ENCODE measurements around the gene NPL.

The NPL gene

DNA sequence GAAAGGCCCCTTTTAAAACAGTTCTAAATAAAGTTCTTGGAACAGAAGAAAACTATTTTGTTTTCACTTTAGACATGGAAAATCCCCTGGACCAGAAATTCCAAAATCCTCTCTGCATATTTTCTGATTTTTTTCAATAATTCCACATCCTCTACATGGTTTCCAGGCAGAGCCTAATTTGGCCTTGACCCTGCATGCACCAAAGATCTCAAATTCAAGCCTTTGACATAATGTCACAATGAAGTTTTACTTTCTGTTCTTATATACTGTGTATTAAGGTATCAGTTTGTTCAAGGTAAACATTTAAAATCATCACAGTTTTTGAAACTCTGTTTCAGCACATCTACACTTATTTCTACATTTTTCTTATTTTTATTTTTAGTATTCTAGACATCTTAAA is 12.2 kb upstream of the NPL start:
- no peaks in the 10 kb centered on the region for H3K9me3 ChIP-seq (ENCODE audit: control insufficient read depth, low read length)
- no peaks in the 10 kb centered on the region for H3K4me1 ChIP-seq (ENCODE audit: control insufficient read depth, insufficient read depth, low read length, poor library complexity, severe bottlenecking)
- H3K27me3 ChIP-seq (replicated peaks; ENCODE audit: control insufficient read depth, insufficient read depth, low read length, poor library complexity, severe bottlenecking) = peaks cover 4% of the 10 kb centered on the region
- H3K4me3 ChIP-seq (ENCODE audit: insufficient read depth, low read depth, low read length, poor library complexity, severe bottlenecking) = no peak overlapping the region
- DNase-seq = no peak
- no peaks in the 10 kb centered on the region for H3K36me3 ChIP-seq (ENCODE audit: control insufficient read depth, insufficient read depth, low read length)
- no peak overlapping the region for H3K27ac ChIP-seq (ENCODE audit: insufficient read depth, low read length, poor library complexity, severe bottlenecking)

DNA sequence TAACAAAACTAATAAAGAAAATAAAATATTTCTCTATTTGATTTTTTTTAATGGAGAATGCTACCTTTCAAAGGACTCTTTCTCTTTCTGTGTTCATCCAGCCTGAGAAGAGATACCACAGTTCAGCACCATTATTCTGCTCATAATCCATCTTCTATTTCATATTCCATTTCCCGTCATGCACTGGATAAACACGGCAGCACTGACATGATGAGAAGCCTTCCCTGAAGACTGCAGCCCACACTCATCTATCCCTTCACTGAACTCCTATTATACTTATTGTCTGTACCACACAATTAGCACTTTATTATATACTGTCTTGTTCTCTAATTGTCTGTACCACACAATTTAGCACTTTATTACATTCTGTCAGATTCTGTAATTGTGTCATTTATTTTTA is 10.7 kb upstream of the NPL start:
- H3K36me3 ChIP-seq (ENCODE audit: control insufficient read depth, insufficient read depth, low read length) = no peaks in the 10 kb centered on the region
- no peak overlapping the region for H3K4me3 ChIP-seq (ENCODE audit: insufficient read depth, low read depth, low read length, poor library complexity, severe bottlenecking)
- DNase-seq = no peak
- no peak overlapping the region for H3K27ac ChIP-seq (ENCODE audit: insufficient read depth, low read length, poor library complexity, severe bottlenecking)
- no peaks in the 10 kb centered on the region for H3K9me3 ChIP-seq (ENCODE audit: control insufficient read depth, low read length)
- no peaks in the 10 kb centered on the region for H3K27me3 ChIP-seq (replicated peaks; ENCODE audit: control insufficient read depth, insufficient read depth, low read length, poor library complexity, severe bottlenecking)
- H3K4me1 ChIP-seq (ENCODE audit: control insufficient read depth, insufficient read depth, low read length, poor library complexity, severe bottlenecking) = no peaks in the 10 kb centered on the region

DNA sequence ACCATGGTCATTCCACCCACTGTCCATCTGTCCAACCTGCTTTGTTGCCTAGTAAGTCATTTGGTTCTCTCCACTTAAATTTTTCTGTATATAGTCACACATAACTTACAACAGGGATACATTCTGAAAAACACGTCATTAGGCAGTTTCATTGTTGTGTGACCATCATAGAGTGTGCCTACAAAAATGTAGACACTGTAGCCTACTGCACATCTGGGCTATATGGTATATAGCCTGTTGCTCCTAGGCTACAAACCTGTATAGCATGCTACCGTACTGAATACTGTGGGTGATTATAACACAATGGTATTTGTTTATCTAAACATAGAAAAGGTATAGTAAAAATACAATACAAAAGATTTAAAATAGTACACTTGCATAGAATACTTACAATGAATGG is 10.0 kb upstream of the NPL start:
- Histone ChIP-seq H3K27me3 (replicated peaks; ENCODE audit: control insufficient read depth, insufficient read depth, low read length, poor library complexity, severe bottlenecking) (no peaks in the 10 kb centered on the region), H3K9me3 (ENCODE audit: control insufficient read depth, low read length) (no peaks in the 10 kb centered on the region), H3K4me3 (ENCODE audit: insufficient read depth, low read depth, low read length, poor library complexity, severe bottlenecking) (no peak overlapping the region), H3K4me1 (ENCODE audit: control insufficient read depth, insufficient read depth, low read length, poor library complexity, severe bottlenecking) (no peaks in the 10 kb centered on the region), H3K27ac (ENCODE audit: insufficient read depth, low read length, poor library complexity, severe bottlenecking) (no peak overlapping the region), H3K36me3 (ENCODE audit: control insufficient read depth, insufficient read depth, low read length) (no peaks in the 10 kb centered on the region)
- DNase-seq = no peak

DNA sequence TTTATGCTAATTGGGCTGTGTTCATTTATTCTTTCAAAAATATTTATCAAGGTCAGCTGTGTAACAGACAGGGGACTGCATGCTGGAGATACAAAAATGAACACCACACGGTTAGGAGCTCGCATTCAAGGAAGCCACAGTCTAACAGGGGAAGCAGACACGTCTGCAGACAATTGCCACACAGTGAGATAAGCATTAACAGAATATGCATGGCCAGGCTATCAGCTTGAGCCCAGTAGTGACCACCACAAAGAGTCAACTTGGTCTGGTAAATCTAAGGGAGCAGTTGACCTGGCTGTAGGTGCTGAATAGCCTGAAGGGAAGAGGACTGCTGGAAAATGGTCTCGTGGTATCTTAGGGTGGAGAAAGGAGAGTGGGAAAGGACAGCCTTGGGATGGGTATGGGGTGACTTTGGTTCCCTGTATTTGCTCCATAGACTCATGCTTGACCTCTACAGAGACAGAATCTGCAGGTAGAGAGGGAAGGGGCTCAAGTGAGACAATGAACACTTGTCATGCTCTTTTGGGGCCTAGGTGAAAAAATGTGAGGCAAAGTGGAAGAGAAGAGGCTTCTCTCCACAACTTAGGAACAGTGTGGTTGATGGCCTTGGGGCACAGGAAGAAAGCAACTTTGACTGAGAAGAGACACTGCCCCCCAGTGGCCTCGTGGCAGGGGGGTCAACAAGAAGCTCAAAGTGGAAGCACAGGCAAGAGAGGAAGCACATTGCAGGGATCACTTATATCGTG is 7.6 kb upstream of the NPL start:
- DNase-seq = peak; percentile 26 to 38 (median 37)
- no peak overlapping the region for H3K27ac ChIP-seq (ENCODE audit: insufficient read depth, low read length, poor library complexity, severe bottlenecking)
- H3K4me1 ChIP-seq (ENCODE audit: control insufficient read depth, insufficient read depth, low read length, poor library complexity, severe bottlenecking) = no peaks in the 10 kb centered on the region
- no peaks in the 10 kb centered on the region for H3K9me3 ChIP-seq (ENCODE audit: control insufficient read depth, low read length)
- no peaks in the 10 kb centered on the region for H3K27me3 ChIP-seq (replicated peaks; ENCODE audit: control insufficient read depth, insufficient read depth, low read length, poor library complexity, severe bottlenecking)
- H3K4me3 ChIP-seq (ENCODE audit: insufficient read depth, low read depth, low read length, poor library complexity, severe bottlenecking) = no peak overlapping the region
- H3K36me3 ChIP-seq (ENCODE audit: control insufficient read depth, insufficient read depth, low read length) = no peaks in the 10 kb centered on the region

DNA sequence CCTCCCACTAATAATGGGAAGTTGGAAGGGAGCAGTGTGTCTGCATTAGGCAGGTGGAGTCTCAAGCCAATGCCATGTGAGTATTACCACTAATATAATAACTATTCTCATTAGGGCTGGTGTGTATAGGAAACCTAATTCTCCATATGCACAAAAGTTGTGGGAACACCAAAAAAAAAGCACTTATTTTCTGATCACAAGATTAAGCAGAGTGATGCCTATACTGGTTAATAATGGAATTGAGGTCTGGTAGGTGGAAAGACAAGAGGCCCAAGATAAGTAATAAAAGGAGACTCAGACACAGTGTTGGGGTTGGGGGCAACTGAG is 7.0 kb upstream of the NPL start:
- H3K9me3 ChIP-seq (ENCODE audit: control insufficient read depth, low read length) = no peaks in the 10 kb centered on the region
- H3K4me1 ChIP-seq (ENCODE audit: control insufficient read depth, insufficient read depth, low read length, poor library complexity, severe bottlenecking) = no peaks in the 10 kb centered on the region
- no peak overlapping the region for H3K27ac ChIP-seq (ENCODE audit: insufficient read depth, low read length, poor library complexity, severe bottlenecking)
- no peak for DNase-seq
- H3K27me3 ChIP-seq (replicated peaks; ENCODE audit: control insufficient read depth, insufficient read depth, low read length, poor library complexity, severe bottlenecking) = no peaks in the 10 kb centered on the region
- H3K4me3 ChIP-seq (ENCODE audit: insufficient read depth, low read depth, low read length, poor library complexity, severe bottlenecking) = no peak overlapping the region
- no peaks in the 10 kb centered on the region for H3K36me3 ChIP-seq (ENCODE audit: control insufficient read depth, insufficient read depth, low read length)

DNA sequence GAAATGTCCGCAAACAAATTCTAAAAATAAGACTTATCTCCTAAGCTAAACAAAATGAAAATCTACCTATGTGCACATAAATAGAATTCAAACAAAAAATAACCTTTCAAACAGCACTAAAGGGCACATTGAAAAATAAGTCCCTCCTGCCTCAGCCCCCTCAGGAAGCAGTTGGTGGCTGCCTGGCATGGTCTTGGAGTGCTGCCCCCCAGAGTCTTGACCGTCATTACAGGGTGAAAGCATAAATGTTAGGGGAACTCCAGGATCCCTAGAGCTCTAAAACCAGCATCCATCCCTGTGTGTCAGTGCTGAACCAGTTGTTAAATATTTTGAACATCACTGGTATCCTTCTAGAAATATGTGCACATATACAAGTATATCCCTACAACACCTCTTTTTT is 6.5 kb upstream of the NPL start:
- no peaks in the 10 kb centered on the region for H3K9me3 ChIP-seq (ENCODE audit: control insufficient read depth, low read length)
- no peak overlapping the region for H3K4me3 ChIP-seq (ENCODE audit: insufficient read depth, low read depth, low read length, poor library complexity, severe bottlenecking)
- DNase-seq = no peak
- H3K4me1 ChIP-seq (ENCODE audit: control insufficient read depth, insufficient read depth, low read length, poor library complexity, severe bottlenecking) = no peaks in the 10 kb centered on the region
- H3K27me3 ChIP-seq (replicated peaks; ENCODE audit: control insufficient read depth, insufficient read depth, low read length, poor library complexity, severe bottlenecking) = no peaks in the 10 kb centered on the region
- H3K27ac ChIP-seq (ENCODE audit: insufficient read depth, low read length, poor library complexity, severe bottlenecking) = no peak overlapping the region
- H3K36me3 ChIP-seq (ENCODE audit: control insufficient read depth, insufficient read depth, low read length) = no peaks in the 10 kb centered on the region

DNA sequence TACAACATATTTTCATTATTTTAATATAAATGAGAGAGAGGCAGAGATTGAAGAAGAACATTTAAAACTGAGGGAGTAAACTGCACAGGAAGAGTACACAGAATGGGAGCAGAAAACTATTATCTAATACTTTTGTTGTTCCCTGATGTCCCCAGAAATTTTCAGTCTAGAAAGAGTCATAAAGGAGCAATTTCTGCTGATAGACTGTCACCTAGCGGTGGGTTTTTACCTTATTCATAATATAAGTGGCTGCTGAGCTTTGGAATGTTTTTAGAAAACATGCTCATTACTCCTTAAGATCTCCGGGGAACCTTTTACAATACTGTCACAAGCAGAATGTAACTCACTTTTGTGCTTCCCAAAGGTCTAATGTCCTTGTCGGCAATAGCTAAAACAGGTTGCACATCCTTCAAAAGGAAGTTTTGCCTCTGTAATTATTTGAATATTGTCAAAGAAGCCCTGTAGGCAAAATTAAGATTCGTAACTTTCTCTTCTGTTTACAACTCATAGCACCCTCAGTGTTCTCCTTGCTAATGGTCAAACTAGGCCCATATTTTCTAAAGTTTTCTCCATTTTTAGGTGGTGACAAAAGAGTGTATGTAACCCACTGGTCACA is 4.9 kb upstream of the NPL start:
- no peaks in the 10 kb centered on the region for H3K4me1 ChIP-seq (ENCODE audit: control insufficient read depth, insufficient read depth, low read length, poor library complexity, severe bottlenecking)
- H3K27ac ChIP-seq (ENCODE audit: insufficient read depth, low read length, poor library complexity, severe bottlenecking) = no peak overlapping the region
- H3K36me3 ChIP-seq (ENCODE audit: control insufficient read depth, insufficient read depth, low read length) = no peaks in the 10 kb centered on the region
- H3K4me3 ChIP-seq (ENCODE audit: insufficient read depth, low read depth, low read length, poor library complexity, severe bottlenecking) = no peak overlapping the region
- H3K27me3 ChIP-seq (replicated peaks; ENCODE audit: control insufficient read depth, insufficient read depth, low read length, poor library complexity, severe bottlenecking) = no peaks in the 10 kb centered on the region
- no peaks in the 10 kb centered on the region for H3K9me3 ChIP-seq (ENCODE audit: control insufficient read depth, low read length)
- no peak for DNase-seq

DNA sequence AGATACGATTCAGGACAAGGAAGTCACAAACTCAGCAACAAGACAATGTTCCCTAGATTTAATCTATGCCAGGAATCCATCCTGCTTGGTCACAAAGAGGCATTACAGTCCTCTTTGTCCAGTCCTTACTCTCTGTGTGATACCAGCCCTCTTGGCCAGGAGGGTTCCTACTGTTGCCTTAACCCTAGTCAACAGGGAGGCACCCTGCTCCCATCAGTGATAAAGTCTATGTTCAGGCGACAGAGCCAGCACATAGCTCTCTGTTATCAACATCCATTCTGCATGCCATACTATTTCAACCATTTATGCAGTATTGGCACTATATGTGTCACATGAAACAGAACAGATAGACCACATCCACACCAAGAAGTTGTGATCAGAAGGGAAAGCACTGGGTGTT is 4.4 kb upstream of the NPL start:
- Histone ChIP-seq H3K27me3 (replicated peaks; ENCODE audit: control insufficient read depth, insufficient read depth, low read length, poor library complexity, severe bottlenecking) (no peaks in the 10 kb centered on the region), H3K27ac (ENCODE audit: insufficient read depth, low read length, poor library complexity, severe bottlenecking) (no peak overlapping the region), H3K4me1 (ENCODE audit: control insufficient read depth, insufficient read depth, low read length, poor library complexity, severe bottlenecking) (peaks cover 3% of the 10 kb centered on the region), H3K4me3 (ENCODE audit: insufficient read depth, low read depth, low read length, poor library complexity, severe bottlenecking) (no peak overlapping the region), H3K9me3 (ENCODE audit: control insufficient read depth, low read length) (no peaks in the 10 kb centered on the region), H3K36me3 (ENCODE audit: control insufficient read depth, insufficient read depth, low read length) (no peaks in the 10 kb centered on the region)
- no peak for DNase-seq

DNA sequence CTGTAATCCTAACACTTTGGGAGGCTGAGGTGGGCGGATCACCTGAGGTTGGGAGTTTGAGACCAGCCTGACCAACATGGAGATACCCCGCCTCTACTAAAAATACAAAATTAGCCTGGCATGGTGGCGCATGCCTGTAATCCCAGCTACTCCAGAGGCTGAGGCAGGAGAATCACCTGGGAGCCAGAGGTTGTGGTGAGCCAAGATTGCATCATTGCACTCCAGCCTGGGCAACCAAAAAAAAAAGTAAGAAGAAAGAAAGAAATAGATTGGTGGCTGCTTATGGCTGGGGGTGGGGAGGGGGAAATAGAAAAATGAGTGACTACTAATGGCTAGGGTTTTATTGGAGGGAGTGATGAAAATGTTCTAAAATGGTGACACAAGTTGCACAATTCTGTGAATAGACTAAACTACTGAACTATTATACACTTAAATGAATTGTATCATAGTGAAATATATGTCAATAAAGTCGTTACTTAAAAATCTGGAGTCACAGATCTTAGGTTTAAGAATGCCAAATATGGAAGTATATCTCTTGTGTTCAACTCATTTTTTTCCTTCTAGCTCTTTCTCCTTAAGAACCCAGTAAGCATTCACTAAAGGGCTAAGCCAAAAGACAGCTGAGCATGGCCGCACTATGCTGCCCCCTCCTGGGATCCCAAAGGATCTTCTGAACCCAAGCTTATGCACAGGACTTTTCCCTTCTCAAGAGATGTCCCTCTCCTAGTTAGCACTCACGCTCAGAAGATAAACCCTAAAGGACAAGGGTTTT is 3.2 kb upstream of the NPL start:
- Histone ChIP-seq H3K27ac (ENCODE audit: insufficient read depth, low read length, poor library complexity, severe bottlenecking) (no peak overlapping the region), H3K27me3 (replicated peaks; ENCODE audit: control insufficient read depth, insufficient read depth, low read length, poor library complexity, severe bottlenecking) (no peaks in the 10 kb centered on the region), H3K36me3 (ENCODE audit: control insufficient read depth, insufficient read depth, low read length) (no peaks in the 10 kb centered on the region), H3K4me1 (ENCODE audit: control insufficient read depth, insufficient read depth, low read length, poor library complexity, severe bottlenecking) (peaks cover 3% of the 10 kb centered on the region), H3K9me3 (ENCODE audit: control insufficient read depth, low read length) (no peaks in the 10 kb centered on the region), H3K4me3 (ENCODE audit: insufficient read depth, low read depth, low read length, poor library complexity, severe bottlenecking) (no peak overlapping the region)
- DNase-seq = peak in 2 of 3 donors; percentile 5 to 10

DNA sequence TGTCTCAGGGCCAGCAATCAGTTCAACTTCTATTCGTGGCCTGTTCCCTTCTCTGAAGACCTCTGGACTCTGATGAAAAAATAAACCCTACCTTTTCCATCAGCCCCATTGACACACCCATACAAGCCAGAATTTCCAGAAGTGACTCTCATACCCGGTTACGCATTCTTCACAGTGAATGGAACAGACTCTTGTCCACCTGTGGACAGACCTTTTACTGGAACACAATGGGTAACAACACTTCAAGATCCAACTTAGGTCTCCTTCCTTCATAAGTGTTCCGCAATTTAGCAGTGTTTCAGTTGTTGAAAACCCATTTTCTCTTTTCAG is 2.6 kb upstream of the NPL start:
- no peak for DNase-seq
- Histone ChIP-seq H3K4me1 (ENCODE audit: control insufficient read depth, insufficient read depth, low read length, poor library complexity, severe bottlenecking) (peaks cover 3% of the 10 kb centered on the region), H3K27ac (ENCODE audit: insufficient read depth, low read length, poor library complexity, severe bottlenecking) (no peak overlapping the region)

More for the DNA sequence above, 2.6 kb upstream of the NPL start:
- H3K9me3 ChIP-seq (ENCODE audit: control insufficient read depth, low read length) = no peaks in the 10 kb centered on the region
- H3K36me3 ChIP-seq (ENCODE audit: control insufficient read depth, insufficient read depth, low read length) = no peaks in the 10 kb centered on the region
- no peak overlapping the region for H3K4me3 ChIP-seq (ENCODE audit: insufficient read depth, low read depth, low read length, poor library complexity, severe bottlenecking)
- no peaks in the 10 kb centered on the region for H3K27me3 ChIP-seq (replicated peaks; ENCODE audit: control insufficient read depth, insufficient read depth, low read length, poor library complexity, severe bottlenecking)
